ENCODE measurements around the gene SLC35F1.

Gene SLC35F1

GRCh38 chr6:118263921-118264486, 356.9 kb downstream of the SLC35F1 start:
- Histone ChIP-seq H3K9me3 (ENCODE audit: control insufficient read depth, low read length) (no peaks in the 10 kb centered on the region), H3K4me3 (ENCODE audit: insufficient read depth, low read depth, low read length, poor library complexity, severe bottlenecking) (no peak overlapping the region), H3K27me3 (replicated peaks; ENCODE audit: control insufficient read depth, insufficient read depth, low read length, poor library complexity, severe bottlenecking) (no peaks in the 10 kb centered on the region), H3K4me1 (ENCODE audit: control insufficient read depth, insufficient read depth, low read length, poor library complexity, severe bottlenecking) (no peaks in the 10 kb centered on the region), H3K27ac (ENCODE audit: insufficient read depth, low read length, poor library complexity, severe bottlenecking) (no peak overlapping the region), H3K36me3 (ENCODE audit: control insufficient read depth, insufficient read depth, low read length) (no peaks in the 10 kb centered on the region)
- no peak for DNase-seq

DNA sequence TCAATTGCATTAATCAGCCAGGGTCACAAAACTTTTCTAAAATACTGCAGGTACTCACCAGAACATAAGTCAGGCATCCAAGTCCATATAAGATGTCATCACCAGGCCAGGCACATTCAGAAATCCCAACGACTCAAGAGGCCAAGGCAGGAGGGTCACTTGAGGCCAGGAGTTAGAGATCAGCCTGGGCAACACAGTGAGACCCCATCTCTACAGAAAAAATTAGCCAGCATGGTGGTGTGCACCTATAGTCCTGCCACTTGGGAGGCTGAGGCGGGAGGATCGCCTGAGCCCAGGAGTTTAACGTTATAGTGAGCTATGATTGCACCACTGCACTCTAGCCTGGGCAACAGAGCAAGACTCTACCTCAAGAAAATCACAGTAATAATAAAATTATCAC, 362.6 kb downstream of the SLC35F1 start:
- no peak overlapping the region for H3K27ac ChIP-seq (ENCODE audit: insufficient read depth, low read length, poor library complexity, severe bottlenecking)
- no peaks in the 10 kb centered on the region for H3K27me3 ChIP-seq (replicated peaks; ENCODE audit: control insufficient read depth, insufficient read depth, low read length, poor library complexity, severe bottlenecking)
- DNase-seq = no peak
- H3K4me3 ChIP-seq (ENCODE audit: insufficient read depth, low read depth, low read length, poor library complexity, severe bottlenecking) = no peak overlapping the region
- H3K4me1 ChIP-seq (ENCODE audit: control insufficient read depth, insufficient read depth, low read length, poor library complexity, severe bottlenecking) = no peaks in the 10 kb centered on the region
- no peaks in the 10 kb centered on the region for H3K36me3 ChIP-seq (ENCODE audit: control insufficient read depth, insufficient read depth, low read length)
- no peaks in the 10 kb centered on the region for H3K9me3 ChIP-seq (ENCODE audit: control insufficient read depth, low read length)

DNA sequence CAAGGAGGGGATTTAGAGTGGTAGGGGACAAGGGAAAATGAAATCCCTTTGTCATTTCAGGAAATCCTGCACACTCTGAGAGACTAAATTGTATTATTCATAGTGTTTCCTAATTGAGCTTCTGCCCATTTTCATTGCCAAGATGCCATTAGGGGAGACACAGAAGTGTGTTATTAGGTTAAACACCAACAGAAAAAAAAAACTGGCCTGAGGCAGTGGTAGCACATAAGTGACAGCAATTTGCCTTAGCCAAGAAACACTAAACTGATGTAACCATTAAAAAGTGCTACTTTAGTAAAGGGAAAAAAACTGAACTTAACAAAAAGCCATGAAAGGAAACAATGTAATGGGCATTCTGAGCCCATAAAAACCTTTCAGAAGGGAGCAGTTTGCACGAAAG, 370.6 kb downstream of the SLC35F1 start:
- Histone ChIP-seq H3K4me1 (ENCODE audit: control insufficient read depth, insufficient read depth, low read length, poor library complexity, severe bottlenecking) (no peaks in the 10 kb centered on the region), H3K27me3 (replicated peaks; ENCODE audit: control insufficient read depth, insufficient read depth, low read length, poor library complexity, severe bottlenecking) (no peaks in the 10 kb centered on the region), H3K4me3 (ENCODE audit: insufficient read depth, low read depth, low read length, poor library complexity, severe bottlenecking) (no peak overlapping the region), H3K9me3 (ENCODE audit: control insufficient read depth, low read length) (no peaks in the 10 kb centered on the region), H3K27ac (ENCODE audit: insufficient read depth, low read length, poor library complexity, severe bottlenecking) (no peak overlapping the region), H3K36me3 (ENCODE audit: control insufficient read depth, insufficient read depth, low read length) (no peaks in the 10 kb centered on the region)
- DNase-seq = no peak

- no peak overlapping the region for H3K4me3 ChIP-seq (ENCODE audit: insufficient read depth, low read depth, low read length, poor library complexity, severe bottlenecking)
- no peak for DNase-seq
These were observed 373.1 kb downstream of the SLC35F1 start for GRCh38 chr6:118280210-118280609.

GRCh38 chr6:118281291-118281690, 374.2 kb downstream of the SLC35F1 start:
- Histone ChIP-seq H3K4me3 (ENCODE audit: insufficient read depth, low read depth, low read length, poor library complexity, severe bottlenecking) (no peak overlapping the region), H3K4me1 (ENCODE audit: control insufficient read depth, insufficient read depth, low read length, poor library complexity, severe bottlenecking) (no peaks in the 10 kb centered on the region), H3K36me3 (ENCODE audit: control insufficient read depth, insufficient read depth, low read length) (no peaks in the 10 kb centered on the region), H3K27me3 (replicated peaks; ENCODE audit: control insufficient read depth, insufficient read depth, low read length, poor library complexity, severe bottlenecking) (no peaks in the 10 kb centered on the region), H3K9me3 (ENCODE audit: control insufficient read depth, low read length) (no peaks in the 10 kb centered on the region), H3K27ac (ENCODE audit: insufficient read depth, low read length, poor library complexity, severe bottlenecking) (no peak overlapping the region)
- no peak for DNase-seq

More at GRCh38 chr6:118280210-118280609, 373.1 kb downstream of the SLC35F1 start:
- Histone ChIP-seq H3K9me3 (ENCODE audit: control insufficient read depth, low read length) (no peaks in the 10 kb centered on the region), H3K27me3 (replicated peaks; ENCODE audit: control insufficient read depth, insufficient read depth, low read length, poor library complexity, severe bottlenecking) (no peaks in the 10 kb centered on the region), H3K4me1 (ENCODE audit: control insufficient read depth, insufficient read depth, low read length, poor library complexity, severe bottlenecking) (no peaks in the 10 kb centered on the region), H3K36me3 (ENCODE audit: control insufficient read depth, insufficient read depth, low read length) (no peaks in the 10 kb centered on the region), H3K27ac (ENCODE audit: insufficient read depth, low read length, poor library complexity, severe bottlenecking) (no peak overlapping the region)

DNA sequence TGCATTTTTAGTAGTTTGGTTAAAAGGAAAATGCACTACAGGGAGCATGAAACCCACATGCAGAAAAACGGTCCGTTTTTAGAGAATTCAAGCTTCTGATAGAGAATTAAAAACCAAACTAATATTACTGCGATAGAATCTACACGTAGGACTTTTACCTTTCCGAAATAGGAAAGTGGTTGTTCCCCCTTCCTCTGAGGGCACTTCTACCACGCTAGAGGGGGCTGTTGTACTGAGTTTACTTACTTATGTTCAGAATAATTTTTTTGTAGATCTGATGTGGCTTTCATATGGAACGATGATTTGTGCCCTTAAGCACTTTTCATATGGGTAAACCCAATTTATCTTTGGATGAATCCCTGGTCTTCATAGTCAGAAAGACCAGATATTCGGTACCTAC, 376.7 kb downstream of the SLC35F1 start:
- no peaks in the 10 kb centered on the region for H3K4me1 ChIP-seq (ENCODE audit: control insufficient read depth, insufficient read depth, low read length, poor library complexity, severe bottlenecking)
- H3K36me3 ChIP-seq (ENCODE audit: control insufficient read depth, insufficient read depth, low read length) = no peaks in the 10 kb centered on the region
- H3K9me3 ChIP-seq (ENCODE audit: control insufficient read depth, low read length) = no peaks in the 10 kb centered on the region
- no peak overlapping the region for H3K27ac ChIP-seq (ENCODE audit: insufficient read depth, low read length, poor library complexity, severe bottlenecking)
- no peaks in the 10 kb centered on the region for H3K27me3 ChIP-seq (replicated peaks; ENCODE audit: control insufficient read depth, insufficient read depth, low read length, poor library complexity, severe bottlenecking)
- peak in 1 of 3 donors; percentile 31 for DNase-seq
- no peak overlapping the region for H3K4me3 ChIP-seq (ENCODE audit: insufficient read depth, low read depth, low read length, poor library complexity, severe bottlenecking)

DNA sequence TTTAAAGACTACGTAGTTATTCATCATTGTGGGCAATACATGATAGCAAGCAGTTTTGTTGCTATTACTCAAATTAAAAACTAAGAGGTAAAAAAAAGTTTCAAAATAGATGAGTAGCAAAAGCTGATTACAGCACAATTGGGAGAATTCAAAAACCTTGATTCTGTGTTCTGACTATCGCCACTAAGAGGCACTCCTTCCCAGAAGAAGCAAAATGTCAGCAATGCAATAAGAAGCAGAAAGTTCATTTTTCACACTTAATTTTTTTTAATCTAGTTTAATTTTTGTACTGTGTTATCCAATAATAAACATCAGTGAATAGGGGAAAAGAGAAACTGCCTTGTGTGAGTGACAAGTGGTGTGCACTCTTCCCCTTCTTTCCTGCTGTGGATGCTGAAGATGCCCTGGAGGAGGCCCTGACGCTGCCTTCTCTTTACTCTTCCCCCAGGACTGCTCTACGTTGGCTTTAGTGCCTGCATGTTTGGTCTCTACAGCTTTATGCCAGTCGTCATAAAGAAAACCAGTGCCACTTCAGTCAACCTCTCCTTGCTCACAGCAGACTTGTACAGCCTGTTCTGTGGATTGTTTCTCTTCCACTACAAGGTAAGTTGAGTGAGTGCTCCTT, 377.8 kb downstream of the SLC35F1 start:
- H3K4me1 ChIP-seq (ENCODE audit: control insufficient read depth, insufficient read depth, low read length, poor library complexity, severe bottlenecking) = no peaks in the 10 kb centered on the region
- no peaks in the 10 kb centered on the region for H3K36me3 ChIP-seq (ENCODE audit: control insufficient read depth, insufficient read depth, low read length)
- H3K27me3 ChIP-seq (replicated peaks; ENCODE audit: control insufficient read depth, insufficient read depth, low read length, poor library complexity, severe bottlenecking) = no peaks in the 10 kb centered on the region
- no peak overlapping the region for H3K4me3 ChIP-seq (ENCODE audit: insufficient read depth, low read depth, low read length, poor library complexity, severe bottlenecking)
- no peak overlapping the region for H3K27ac ChIP-seq (ENCODE audit: insufficient read depth, low read length, poor library complexity, severe bottlenecking)
- no peak for DNase-seq
- H3K9me3 ChIP-seq (ENCODE audit: control insufficient read depth, low read length) = no peaks in the 10 kb centered on the region

- no peaks in the 10 kb centered on the region for H3K9me3 ChIP-seq (ENCODE audit: control insufficient read depth, low read length)
- H3K27me3 ChIP-seq (replicated peaks; ENCODE audit: control insufficient read depth, insufficient read depth, low read length, poor library complexity, severe bottlenecking) = no peaks in the 10 kb centered on the region
- no peak overlapping the region for H3K4me3 ChIP-seq (ENCODE audit: insufficient read depth, low read depth, low read length, poor library complexity, severe bottlenecking)
- H3K36me3 ChIP-seq (ENCODE audit: control insufficient read depth, insufficient read depth, low read length) = no peaks in the 10 kb centered on the region
- H3K4me1 ChIP-seq (ENCODE audit: control insufficient read depth, insufficient read depth, low read length, poor library complexity, severe bottlenecking) = no peaks in the 10 kb centered on the region
- no peak overlapping the region for H3K27ac ChIP-seq (ENCODE audit: insufficient read depth, low read length, poor library complexity, severe bottlenecking)
- DNase-seq = no peak
These were observed 378.7 kb downstream of the SLC35F1 start for GRCh38 chr6:118285791-118286190.

GRCh38 chr6:118288355-118289124, 381.5 kb downstream of the SLC35F1 start:
- Histone ChIP-seq H3K4me1 (ENCODE audit: control insufficient read depth, insufficient read depth, low read length, poor library complexity, severe bottlenecking) (no peaks in the 10 kb centered on the region), H3K4me3 (ENCODE audit: insufficient read depth, low read depth, low read length, poor library complexity, severe bottlenecking) (no peak overlapping the region), H3K27me3 (replicated peaks; ENCODE audit: control insufficient read depth, insufficient read depth, low read length, poor library complexity, severe bottlenecking) (no peaks in the 10 kb centered on the region), H3K9me3 (ENCODE audit: control insufficient read depth, low read length) (no peaks in the 10 kb centered on the region), H3K36me3 (ENCODE audit: control insufficient read depth, insufficient read depth, low read length) (no peaks in the 10 kb centered on the region), H3K27ac (ENCODE audit: insufficient read depth, low read length, poor library complexity, severe bottlenecking) (no peak overlapping the region)
- DNase-seq = no peak

GRCh38 chr6:118292558-118292957, 385.5 kb downstream of the SLC35F1 start:
- Histone ChIP-seq H3K36me3 (ENCODE audit: control insufficient read depth, insufficient read depth, low read length) (no peaks in the 10 kb centered on the region), H3K4me3 (ENCODE audit: insufficient read depth, low read depth, low read length, poor library complexity, severe bottlenecking) (no peak overlapping the region), H3K27ac (ENCODE audit: insufficient read depth, low read length, poor library complexity, severe bottlenecking) (no peak overlapping the region), H3K27me3 (replicated peaks; ENCODE audit: control insufficient read depth, insufficient read depth, low read length, poor library complexity, severe bottlenecking) (no peaks in the 10 kb centered on the region), H3K4me1 (ENCODE audit: control insufficient read depth, insufficient read depth, low read length, poor library complexity, severe bottlenecking) (no peaks in the 10 kb centered on the region), H3K9me3 (ENCODE audit: control insufficient read depth, low read length) (no peaks in the 10 kb centered on the region)
- DNase-seq = no peak
